Measurements from ENCODE around the gene PTH1R. TPM values are rescaled to one million over a fixed set of nuclear protein-coding genes. Genes with fewer than 3 reads are reported as not detected.

Gene PTH1R
- total and polyA plus RNA-seq, 10 of the 15 experiments (the other 5 are each of a cell fraction or from before 2014, with no cell fraction given) = not detected

DNA sequence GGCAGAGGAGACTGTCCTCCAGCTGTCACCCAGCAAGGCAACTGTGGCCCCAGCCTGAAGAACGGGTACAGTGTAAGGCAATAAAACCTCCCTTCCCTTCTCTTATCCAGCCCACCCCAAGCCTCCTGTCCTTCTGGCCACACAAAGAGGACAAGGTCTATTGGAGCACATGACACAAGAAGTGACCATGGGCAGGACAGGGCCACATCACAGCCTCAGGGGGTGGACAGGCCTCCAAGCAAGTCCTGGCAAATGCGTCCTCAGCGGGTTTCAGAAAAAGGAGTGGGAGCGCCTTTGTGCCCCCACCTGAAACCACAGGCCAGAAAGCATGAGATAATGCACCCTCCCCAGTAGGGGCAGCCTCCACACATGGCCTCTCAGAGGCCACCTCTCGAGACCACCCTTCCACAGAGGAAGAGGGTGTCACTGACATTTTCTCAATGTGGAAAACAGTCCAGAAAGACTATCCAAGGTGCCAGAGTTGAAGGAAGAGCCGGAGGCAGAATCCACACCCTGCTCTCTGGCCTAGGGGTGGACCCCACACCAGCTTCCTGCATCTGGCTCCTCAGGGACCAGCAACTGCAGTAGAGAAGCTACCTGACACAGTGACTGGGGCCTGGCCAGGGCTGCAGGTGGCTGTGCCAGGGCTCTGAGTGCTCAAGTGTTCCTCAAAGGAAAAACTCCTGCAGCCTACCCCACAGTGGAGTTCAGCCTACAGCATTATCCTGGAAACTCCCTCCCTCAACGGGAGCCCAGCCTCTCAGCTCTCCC is 55.1 kb downstream of the PTH1R start:
- Histone ChIP-seq H3K4me3 (no peak overlapping the region), H3K79me2 (ENCODE audit: control insufficient read depth, insufficient read depth, low read length) (peaks cover 62% of the 10 kb centered on the region), H2AFZ (ENCODE audit: control insufficient read depth, low read depth, low read length) (no peak overlapping the region), H3K4me1 (ENCODE audit: control insufficient read depth, insufficient read depth, low read length) (peaks cover 59% of the 10 kb centered on the region), H3K27me3 (replicated peaks in 1 of 2; ENCODE audit: control insufficient read depth in 2 of 2, insufficient read depth in 2 of 2, low read length in 1 of 2) (no peaks in the 10 kb centered on the region), H3K4me2 (ENCODE audit: control insufficient read depth, insufficient read depth) (peak overlapping the region; percentile 60), H3K9me3 (replicated peaks; ENCODE audit: control insufficient read depth, insufficient read depth, low read length) (peaks cover 14% of the 10 kb centered on the region), H3K9ac (ENCODE audit: control insufficient read depth, insufficient read depth, low read length) (peak overlapping the region; percentile 38; the same call in 1 of the 2 replicates), H3K27ac (ENCODE audit: control insufficient read depth, insufficient read depth) (peak overlapping the region; percentile 94), H3K36me3 (ENCODE audit: control insufficient read depth in 2 of 2, insufficient read depth in 2 of 2, low read length in 1 of 2) (peaks cover 22 to 45% of the 10 kb centered on the region in 2 experiments), H4K20me1 (ENCODE audit: control insufficient read depth, insufficient read depth) (no peaks in the 10 kb centered on the region)
- ChIA-PET POLR2A (interaction anchor here (0.9 to 12.6 kb wide), 10 partner anchors 10 to 47 kb away, joined by 3 to 163 read pairs (median 4); partner anchors contain the start of gene NBEAL2), RAD21 (ENCODE audit: unreplicated experiment) (interaction anchor here (0.6 to 5.3 kb wide), 13 partner anchors 9 to 65 kb away, joined by 3 to 48 read pairs (median 4); partner anchors contain the start of gene CCDC12), SMC1A (ENCODE audit: uncharacterized antibody, unreplicated experiment) (interaction anchor here (0.8 to 17.5 kb wide), 6 partner anchors 9 to 372 kb away, joined by 3 to 298 read pairs (median 29); partner anchors contain the start of genes CCDC12 and NBEAL2), CTCF (interaction anchor here (0.7 to 7.2 kb wide), 14 partner anchors 9 to 85 kb away, joined by 3 to 27 read pairs (median 4); no protein-coding TSS in a partner anchor)
- TF ChIP-seq CEBPB (IDR thresholded peaks at IDR 0.05; ENCODE audit: borderline replicate concordance in 1 of 2, low read depth in 2 of 2, low read length in 2 of 2) (no peak), IKZF1 (conservative IDR thresholded peaks at IDR 0.05) (peak; percentile 33; the same call in 1 of the 2 replicates), CBFB (IDR thresholded peaks at IDR 0.05; ENCODE audit: low read depth) (peak; percentile 29; the same call in 1 of the 2 replicates), RUNX3 (IDR thresholded peaks at IDR 0.05; ENCODE audit: low read length) (peak; percentile 54; the same call in 1 of the 2 replicates), ESRRA (IDR thresholded peaks at IDR 0.05; ENCODE audit: low read length) (no peak), SIX5 (IDR thresholded peaks at IDR 0.05; ENCODE audit: low read depth, low read length, severe bottlenecking) (no peak), EZH2 (IDR thresholded peaks at IDR 0.05; ENCODE audit: borderline replicate concordance, control insufficient read depth, low read depth, low read length) (no peak), NR2F1 (conservative IDR thresholded peaks at IDR 0.05) (0 out of 2 replicates have a peak, but pooled peaks have one; percentile 11), RCOR1 (conservative IDR thresholded peaks at IDR 0.05; ENCODE audit: low read depth, low read length) (no peak), EED (IDR thresholded peaks at IDR 0.05; ENCODE audit: low read depth) (0 out of 2 replicates have a peak, but pooled peaks have one; percentile 13), HDGF (IDR thresholded peaks at IDR 0.05) (peak; percentile 38; the same call in 1 of the 2 replicates), POLR2A (IDR thresholded peaks at IDR 0.05; ENCODE audit: low read depth, low read length) (0 out of 2 replicates have a peak, but pooled peaks have one; percentile 42)
- TF ChIP-seq, protein P1, sequence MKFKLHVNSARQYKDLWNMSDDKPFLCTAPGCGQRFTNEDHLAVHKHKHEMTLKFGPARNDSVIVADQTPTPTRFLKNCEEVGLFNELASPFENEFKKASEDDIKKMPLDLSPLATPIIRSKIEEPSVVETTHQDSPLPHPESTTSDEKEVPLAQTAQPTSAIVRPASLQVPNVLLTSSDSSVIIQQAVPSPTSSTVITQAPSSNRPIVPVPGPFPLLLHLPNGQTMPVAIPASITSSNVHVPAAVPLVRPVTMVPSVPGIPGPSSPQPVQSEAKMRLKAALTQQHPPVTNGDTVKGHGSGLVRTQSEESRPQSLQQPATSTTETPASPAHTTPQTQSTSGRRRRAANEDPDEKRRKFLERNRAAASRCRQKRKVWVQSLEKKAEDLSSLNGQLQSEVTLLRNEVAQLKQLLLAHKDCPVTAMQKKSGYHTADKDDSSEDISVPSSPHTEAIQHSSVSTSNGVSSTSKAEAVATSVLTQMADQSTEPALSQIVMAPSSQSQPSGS (IDR thresholded peaks at IDR 0.05; ENCODE audit: low read length) = no peak
- TF ChIP-seq, protein P2, sequence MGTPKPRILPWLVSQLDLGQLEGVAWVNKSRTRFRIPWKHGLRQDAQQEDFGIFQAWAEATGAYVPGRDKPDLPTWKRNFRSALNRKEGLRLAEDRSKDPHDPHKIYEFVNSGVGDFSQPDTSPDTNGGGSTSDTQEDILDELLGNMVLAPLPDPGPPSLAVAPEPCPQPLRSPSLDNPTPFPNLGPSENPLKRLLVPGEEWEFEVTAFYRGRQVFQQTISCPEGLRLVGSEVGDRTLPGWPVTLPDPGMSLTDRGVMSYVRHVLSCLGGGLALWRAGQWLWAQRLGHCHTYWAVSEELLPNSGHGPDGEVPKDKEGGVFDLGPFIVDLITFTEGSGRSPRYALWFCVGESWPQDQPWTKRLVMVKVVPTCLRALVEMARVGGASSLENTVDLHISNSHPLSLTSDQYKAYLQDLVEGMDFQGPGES (IDR thresholded peaks at IDR 0.05) = no peak
- TF ChIP-seq, protein P3, sequence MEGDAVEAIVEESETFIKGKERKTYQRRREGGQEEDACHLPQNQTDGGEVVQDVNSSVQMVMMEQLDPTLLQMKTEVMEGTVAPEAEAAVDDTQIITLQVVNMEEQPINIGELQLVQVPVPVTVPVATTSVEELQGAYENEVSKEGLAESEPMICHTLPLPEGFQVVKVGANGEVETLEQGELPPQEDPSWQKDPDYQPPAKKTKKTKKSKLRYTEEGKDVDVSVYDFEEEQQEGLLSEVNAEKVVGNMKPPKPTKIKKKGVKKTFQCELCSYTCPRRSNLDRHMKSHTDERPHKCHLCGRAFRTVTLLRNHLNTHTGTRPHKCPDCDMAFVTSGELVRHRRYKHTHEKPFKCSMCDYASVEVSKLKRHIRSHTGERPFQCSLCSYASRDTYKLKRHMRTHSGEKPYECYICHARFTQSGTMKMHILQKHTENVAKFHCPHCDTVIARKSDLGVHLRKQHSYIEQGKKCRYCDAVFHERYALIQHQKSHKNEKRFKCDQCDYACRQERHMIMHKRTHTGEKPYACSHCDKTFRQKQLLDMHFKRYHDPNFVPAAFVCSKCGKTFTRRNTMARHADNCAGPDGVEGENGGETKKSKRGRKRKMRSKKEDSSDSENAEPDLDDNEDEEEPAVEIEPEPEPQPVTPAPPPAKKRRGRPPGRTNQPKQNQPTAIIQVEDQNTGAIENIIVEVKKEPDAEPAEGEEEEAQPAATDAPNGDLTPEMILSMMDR (IDR thresholded peaks at IDR 0.05 in 2 of 3, conservative IDR thresholded peaks at IDR 0.05 in 1 of 3; ENCODE audit: control insufficient read depth in 2 of 3, extremely low read depth in 1 of 3, insufficient read depth in 1 of 3, low read depth in 3 of 3, low read length in 3 of 3) = peak; percentile 3 to 24 (median 16); a peak in 1 of 6 replicates
- TF ChIP-seq, protein P4, sequence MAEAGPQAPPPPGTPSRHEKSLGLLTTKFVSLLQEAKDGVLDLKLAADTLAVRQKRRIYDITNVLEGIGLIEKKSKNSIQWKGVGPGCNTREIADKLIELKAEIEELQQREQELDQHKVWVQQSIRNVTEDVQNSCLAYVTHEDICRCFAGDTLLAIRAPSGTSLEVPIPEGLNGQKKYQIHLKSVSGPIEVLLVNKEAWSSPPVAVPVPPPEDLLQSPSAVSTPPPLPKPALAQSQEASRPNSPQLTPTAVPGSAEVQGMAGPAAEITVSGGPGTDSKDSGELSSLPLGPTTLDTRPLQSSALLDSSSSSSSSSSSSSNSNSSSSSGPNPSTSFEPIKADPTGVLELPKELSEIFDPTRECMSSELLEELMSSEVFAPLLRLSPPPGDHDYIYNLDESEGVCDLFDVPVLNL (IDR thresholded peaks at IDR 0.05; ENCODE audit: low read depth, low read length) = no peak
- FAIRE-seq (no peak), DNase-seq (ENCODE audit: low read depth, low spot score) (no peak), ATAC-seq (peak; percentile 27)
- in situ Hi-C loops (cut with MboI) (no loop called here), intact Hi-C loops (cut with micrococcal nuclease; ENCODE audit: unreplicated experiment) (no loop called here)
- no TSS peak for BruUV-seq (replicated peaks)
- 44% methylated on average over 7 of the region's 7 CpGs for WGBS (ENCODE audit: insufficient coverage, insufficient replicate concordance, low lambda C conversion rate, missing lambda C conversion rate)

Measured in GM12878 (cell line).